B cell (primary cell): Measurements from ENCODE around the gene GALNT7. TPM values are rescaled to one million over a fixed set of nuclear protein-coding genes. Genes with fewer than 3 reads are reported as not detected.

ENCODE experiments used
- ATAC-seq: fragments of 200-7000 bp; cut with Tn5 transposase; one replicate; pipeline ENCODE4 v1.10.0; 2021; ENCODE audit warnings: low read depth, mild to moderate bottlenecking, moderate number of reproducible peaks, moderate library complexity
- CTCF ChIA-PET: fragments of 350-600 bp; sonication (Branson Sonifier 250); formaldehyde crosslinking; loops from one replicate; lab custom pipeline; 2021; ENCODE audit warnings: antibody characterized with exemption, inconsistent platforms; lab: Charles Lee
- POLR2A ChIA-PET: fragments of 350-600 bp; sonication (Branson Sonifier 250); formaldehyde crosslinking; loops from one replicate; lab custom pipeline; 2021; ENCODE audit warnings: antibody characterized with exemption; lab: Charles Lee
- DNase-seq: peaks from one replicate; pipeline ENCODE4 v3.0.0; 2013
- H2AFZ ChIP-seq: 2 replicates; pipeline ENCODE4 v1.6.1; 2012; ENCODE audit warnings: mild to moderate bottlenecking, low read depth, low read length; ENCODE audit not compliant: insufficient read depth, poor library complexity, severe bottlenecking
- H3K27ac ChIP-seq, 2 donors: 1 replicate in 1 of 2; 2 replicates in 1 of 2; pipeline ENCODE4 v1.5.1; 2012 to 2013; ENCODE audit warnings: low read length in 2 of 2, mild to moderate bottlenecking in 2 of 2, moderate library complexity in 1 of 2
- H3K27me3 ChIP-seq, 4 experiments: fragments of 200-600 bp in 1 of 4; sonication (generic) in 1 of 4; replicated peaks in 1 of 4; 1 replicate in 2 of 4; 2 replicates in 2 of 4; pipeline versions ENCODE4 v1.6.1 to v1.7.0; 2013 to 2016; ENCODE audit warnings: low read length in 3 of 4, mild to moderate bottlenecking in 2 of 4, mixed read lengths in 1 of 4, moderate library complexity in 1 of 4; ENCODE audit not compliant: insufficient read depth in 4 of 4, control insufficient read depth in 3 of 4; ENCODE audit errors: control extremely low read depth in 1 of 4
- H3K36me3 ChIP-seq, 2 experiments: replicated peaks in 1 of 2; 1 replicate in 1 of 2; 2 replicates in 1 of 2; pipeline versions ENCODE4 v1.6.1 to v1.7.1; 2013; ENCODE audit warnings: low read length in 1 of 2; ENCODE audit not compliant: insufficient read depth in 2 of 2, control insufficient read depth in 1 of 2; ENCODE audit errors: control extremely low read depth in 1 of 2, extremely low read depth in 1 of 2
- H3K4me1 ChIP-seq, 2 donors: fragments of 200-600 bp in 1 of 2; sonication (generic) in 1 of 2; 1 replicate in 1 of 2; 2 replicates in 1 of 2; pipeline versions ENCODE4 v1.5.1 to v1.6.1; 2013 to 2017; ENCODE audit warnings: low read length in 2 of 2; ENCODE audit not compliant: control insufficient read depth in 2 of 2, insufficient read depth in 2 of 2
- H3K4me2 ChIP-seq: replicated peaks from 2 replicates; pipeline ENCODE3; 2012; ENCODE audit warnings: mild to moderate bottlenecking, low read depth, low read length; ENCODE audit not compliant: poor library complexity, severe bottlenecking
- H3K4me3 ChIP-seq, 5 experiments: fragments of 200-600 bp in 1 of 5; sonication (generic) in 1 of 5; 1 replicate in 3 of 5; 2 replicates in 2 of 5; pipeline versions ENCODE4 v1.5.1 to v1.7.0; 2011 to 2016; ENCODE audit warnings: low read length in 4 of 5, mild to moderate bottlenecking in 4 of 5, low read depth in 2 of 5, control low read depth in 1 of 5, moderate library complexity in 1 of 5; ENCODE audit not compliant: insufficient read depth in 1 of 5; ENCODE audit errors: control extremely low read depth in 1 of 5, extremely low read depth in 1 of 5
- H3K79me2 ChIP-seq: fragments of 200-600 bp; sonication (generic); one replicate; pipeline ENCODE4 v1.6.0; 2016; ENCODE audit warnings: low read length; ENCODE audit not compliant: control insufficient read depth, insufficient read depth
- H3K9ac ChIP-seq: fragments of 200-600 bp; sonication (generic); 2 replicates; pipeline ENCODE4 v1.6.1; 2017; ENCODE audit warnings: mild to moderate bottlenecking, low read length, moderate library complexity
- H3K9me3 ChIP-seq, 3 donors: one replicate each; pipeline versions ENCODE4 v1.6.1 to v1.7.1; 2013; ENCODE audit warnings: low read length in 2 of 3; ENCODE audit not compliant: control insufficient read depth in 2 of 3, insufficient read depth in 1 of 3; ENCODE audit errors: control extremely low read depth in 1 of 3
- H4K20me1 ChIP-seq: 2 replicates; pipeline ENCODE4 v1.6.0; 2012; ENCODE audit warnings: mild to moderate bottlenecking, low read length; ENCODE audit not compliant: insufficient read depth, control insufficient read depth, poor library complexity, severe bottlenecking
- H3K27ac Mint-ChIP-seq: one replicate; pipeline ENCODE4 v1.8.0; 2021; ENCODE audit warnings: mixed read lengths
- H3K27me3 Mint-ChIP-seq: one replicate; pipeline ENCODE4 v1.8.0; 2021; ENCODE audit warnings: mixed read lengths
- H3K4me1 Mint-ChIP-seq: one replicate; pipeline ENCODE4 v1.8.0; 2021; ENCODE audit warnings: mixed read lengths
- H3K4me3 Mint-ChIP-seq: one replicate; pipeline ENCODE4 v1.8.0; 2021; ENCODE audit warnings: mixed read lengths
- H3K9me3 Mint-ChIP-seq: one replicate; pipeline ENCODE4 v1.8.0; 2022; ENCODE audit warnings: mixed read lengths; ENCODE audit not compliant: insufficient read depth
- CTCF ChIP-seq: fragments of 200-600 bp; IDR thresholded peaks from one replicate; pipeline ENCODE4 v1.8.0; 2022; ENCODE audit warnings: antibody characterized with exemption, mild to moderate bottlenecking
- EZH2 ChIP-seq: IDR thresholded peaks from 2 replicates; pipeline ENCODE4 v1.6.1; 2012; ENCODE audit warnings: borderline replicate concordance, low read depth, mild to moderate bottlenecking, moderate library complexity, low read length; ENCODE audit not compliant: insufficient read depth, poor library complexity, severe bottlenecking
- WGBS: methylation state at CpG from one replicate; pipeline ENCODE4 v1.1.5; 2013; ENCODE audit warnings: missing lambda C conversion rate; ENCODE audit not compliant: insufficient coverage; 5-methylcytosine and 5-hydroxymethylcytosine counted together
- intact Hi-C: fragments of 100-400 bp; cut with micrococcal nuclease; formaldehyde crosslinking; loops from one replicate; pipeline ENCODE4 v1.10.0; 2022
- polyA plus RNA-seq: library from polyadenylated mRNA; depleted of rRNA; stranded (reverse); fragments of >200 nt; gene quantifications from 2 replicates; pipeline ENCODE4 v1.2.3, GENCODE V29; 2012
- total RNA-seq, 2 donors: library from RNA; stranded (reverse); fragments of 120-200 nt in 1 of 2; gene quantifications; 1 replicate in 1 of 2; 2 replicates in 1 of 2; pipeline versions ENCODE4 v1.2.3 to v1.2.4, GENCODE V29; 2013 to 2022

The GALNT7 gene
- total and polyA plus RNA-seq, 2 donors (not counting 1 experiment from before 2014, with no cell fraction given) = 5.8 to 23.7 TPM

GRCh38 chr4:173333658-173334084 is 165.1 kb downstream of the GALNT7 start:
- POLR2A ChIA-PET = interaction anchor here (1.0 to 6.3 kb wide), 5 partner anchors 15 to 164 kb away, joined by 3 to 134 read pairs (median 5); partner anchors contain the start of gene SAP30
- Mint-ChIP-seq H3K27ac (peak overlapping the region; percentile 100), H3K4me1 (peaks cover 30% of the 10 kb centered on the region), H3K27me3 (peaks cover 4% of the 10 kb centered on the region), H3K9me3 (no peaks in the 10 kb centered on the region), H3K4me3 (peak overlapping the region; percentile 99)
- intact Hi-C loops = loop anchor here (1.0 to 5.0 kb wide), 4 partner anchors 37 to 949 kb away; partner anchors contain the start of genes CEP44, FBXO8 and SAP30
- no peak for DNase-seq
- CTCF ChIA-PET = interaction anchor here (1.0 to 6.2 kb wide), 8 partner anchors 13 to 310 kb away, joined by 3 to 39 read pairs (median 4); partner anchors contain the start of gene SAP30
- Histone ChIP-seq H3K36me3 (peaks cover 0 to 3% of the 10 kb centered on the region in 2 experiments), H3K27ac (peak overlapping the region; percentile 95 to 99), H3K4me3 (peak overlapping the region; percentile 74 to 99 (median 94)), H3K79me2 (no peaks in the 10 kb centered on the region), H3K9ac (peak overlapping the region; percentile 86), H2AFZ (peak overlapping the region; percentile 77), H3K9me3 (no peaks in the 10 kb centered on the region), H3K4me1 (peaks cover 16 to 18% of the 10 kb centered on the region in 2 donors), H4K20me1 (no peaks in the 10 kb centered on the region), H3K27me3 (no peaks in the 10 kb centered on the region), H3K4me2 (peak overlapping the region; percentile 73)
- no peak for ATAC-seq
- WGBS = under 1% methylated on average over 47 of the region's 53 CpGs
- TF ChIP-seq CTCF = no peak
- no peak for TF ChIP-seq EZH2
